Fibroblast of lung (primary cell): ENCODE results near the gene INO80E. TPM values are rescaled to one million over a fixed set of nuclear protein-coding genes. Genes with fewer than 3 reads are reported as not detected.

ENCODE experiments used
- DNase-seq, 2 donors: peaks; one replicate each; pipeline versions ENCODE4 v3.0.0 to v3.0.0-alpha.2; 2010; ENCODE audit warnings: low read depth in 2 of 2
- H2AFZ ChIP-seq: 2 replicates; pipeline ENCODE4 v1.5.1; 2012; ENCODE audit warnings: low read length, control low read depth, inconsistent platforms
- H3K27ac ChIP-seq: 2 replicates; pipeline ENCODE4 v1.5.1; 2011; ENCODE audit warnings: low read length, control low read depth; ENCODE audit not compliant: insufficient read depth
- H3K27me3 ChIP-seq: 2 replicates; pipeline ENCODE4 v1.5.1; 2011; ENCODE audit warnings: mild to moderate bottlenecking, low read length; ENCODE audit not compliant: control insufficient read depth, insufficient read depth
- H3K36me3 ChIP-seq: 2 replicates; pipeline ENCODE4 v1.5.1; 2011; ENCODE audit warnings: low read length; ENCODE audit not compliant: control insufficient read depth, insufficient read depth
- H3K4me1 ChIP-seq: 2 replicates; pipeline ENCODE4 v1.5.1; 2011; ENCODE audit warnings: low read length; ENCODE audit not compliant: control insufficient read depth, insufficient read depth; ENCODE audit errors: extremely low read depth
- H3K4me2 ChIP-seq: 2 replicates; pipeline ENCODE4 v1.5.1; 2011; ENCODE audit warnings: low read length, control low read depth; ENCODE audit not compliant: insufficient read depth; ENCODE audit errors: extremely low read depth
- H3K4me3 ChIP-seq, 4 experiments: fragments of 200-600 bp in 1 of 4; sonication (generic) in 1 of 4; replicated peaks in 1 of 4; 2 replicates each; pipeline ENCODE4 v1.5.1; 2011 to 2016; ENCODE audit warnings: low read length in 4 of 4, low read depth in 3 of 4, mild to moderate bottlenecking in 3 of 4, control low read depth in 2 of 4, inconsistent platforms in 1 of 4, mixed read lengths in 1 of 4; ENCODE audit not compliant: insufficient read depth in 1 of 4; ENCODE audit errors: control extremely low read depth in 1 of 4
- H3K79me2 ChIP-seq: 2 replicates; pipeline ENCODE4 v1.5.1; 2012; ENCODE audit warnings: mild to moderate bottlenecking, low read length, inconsistent platforms; ENCODE audit not compliant: control insufficient read depth, insufficient read depth
- H3K9ac ChIP-seq: 2 replicates; pipeline ENCODE4 v1.5.1; 2011; ENCODE audit warnings: mild to moderate bottlenecking, low read length, control low read depth; ENCODE audit not compliant: insufficient read depth
- H3K9me3 ChIP-seq: 2 replicates; pipeline ENCODE4 v1.5.1; 2012; ENCODE audit warnings: low read depth, low read length; ENCODE audit not compliant: control insufficient read depth, insufficient read depth
- H4K20me1 ChIP-seq: 2 replicates; pipeline ENCODE4 v1.5.1; 2011; ENCODE audit warnings: low read length; ENCODE audit not compliant: control insufficient read depth, insufficient read depth; ENCODE audit errors: extremely low read depth
- CTCF ChIP-seq, 2 donors: IDR thresholded peaks in 1 of 2; conservative IDR thresholded peaks in 1 of 2; 1 replicate in 1 of 2; 2 replicates in 1 of 2; pipeline ENCODE4 v1.5.1; 2011 to 2012; ENCODE audit warnings: low read length in 2 of 2, control low read depth in 1 of 2, inconsistent platforms in 1 of 2, low read depth in 1 of 2, mild to moderate bottlenecking in 1 of 2
- EZH2 ChIP-seq: IDR thresholded peaks from 2 replicates; pipeline ENCODE4 v1.5.1; 2012; ENCODE audit warnings: low read length, control low read depth, mild to moderate bottlenecking; ENCODE audit errors: missing control alignments
- polyA plus RNA-seq, 2 donors: library from polyadenylated mRNA; depleted of rRNA in 1 of 2; stranded (reverse) in 1 of 2; unstranded in 1 of 2; fragments of >200 nt; gene quantifications; 2 replicates each; pipeline ENCODE4 v1.2.1, GENCODE V29; 2011 to 2012; ENCODE audit warnings: missing spikeins in 1 of 2
- total RNA-seq: library from RNA; depleted of rRNA; stranded (reverse); fragments of >200 nt; gene quantifications from 2 replicates; pipeline ENCODE4 v1.2.1, GENCODE V29; 2014

INO80E gene
- total and polyA plus RNA-seq, 2 donors (not counting 1 experiment from before 2014, with no cell fraction given), result 16.3 to 21.9 TPM

DNA sequence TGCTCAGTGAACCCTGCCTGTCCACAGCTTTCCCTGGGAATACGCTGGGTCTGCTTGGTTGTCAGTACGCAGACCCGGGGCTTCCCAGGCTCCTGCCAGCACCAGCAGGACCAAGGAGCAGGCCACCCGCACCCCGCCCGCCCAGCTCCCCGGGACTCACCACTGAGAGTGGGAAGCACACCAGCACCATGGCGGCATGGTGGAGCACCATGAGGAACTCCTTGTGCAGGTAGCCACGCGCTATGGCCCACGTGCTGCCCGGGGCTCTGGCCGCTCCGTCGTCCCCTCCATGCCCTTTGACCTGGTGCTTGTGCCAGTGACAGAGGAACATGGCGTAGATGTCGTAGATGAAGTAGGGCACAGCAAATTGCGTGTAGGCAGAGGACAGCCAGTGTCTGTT is 30.4 kb downstream of the INO80E start:
- no peak for TF ChIP-seq CTCF (conservative IDR thresholded peaks at IDR 0.05 in 1 of 2, IDR thresholded peaks at IDR 0.05 in 1 of 2; ENCODE audit: low read depth in 1 of 2, low read length in 2 of 2)
- TF ChIP-seq EZH2, result no peak
- Histone ChIP-seq H3K27me3 (peaks cover 36% of the 10 kb centered on the region), H2AFZ (no peak overlapping the region), H3K4me1 (no peaks in the 10 kb centered on the region), H3K9me3 (no peaks in the 10 kb centered on the region), H3K9ac (no peak overlapping the region), H3K27ac (no peak overlapping the region), H4K20me1 (no peaks in the 10 kb centered on the region), H3K4me2 (no peak overlapping the region), H3K36me3 (no peaks in the 10 kb centered on the region), H3K4me3 (no peak overlapping the region), H3K79me2 (no peaks in the 10 kb centered on the region)
- DNase-seq, result no peak

DNA sequence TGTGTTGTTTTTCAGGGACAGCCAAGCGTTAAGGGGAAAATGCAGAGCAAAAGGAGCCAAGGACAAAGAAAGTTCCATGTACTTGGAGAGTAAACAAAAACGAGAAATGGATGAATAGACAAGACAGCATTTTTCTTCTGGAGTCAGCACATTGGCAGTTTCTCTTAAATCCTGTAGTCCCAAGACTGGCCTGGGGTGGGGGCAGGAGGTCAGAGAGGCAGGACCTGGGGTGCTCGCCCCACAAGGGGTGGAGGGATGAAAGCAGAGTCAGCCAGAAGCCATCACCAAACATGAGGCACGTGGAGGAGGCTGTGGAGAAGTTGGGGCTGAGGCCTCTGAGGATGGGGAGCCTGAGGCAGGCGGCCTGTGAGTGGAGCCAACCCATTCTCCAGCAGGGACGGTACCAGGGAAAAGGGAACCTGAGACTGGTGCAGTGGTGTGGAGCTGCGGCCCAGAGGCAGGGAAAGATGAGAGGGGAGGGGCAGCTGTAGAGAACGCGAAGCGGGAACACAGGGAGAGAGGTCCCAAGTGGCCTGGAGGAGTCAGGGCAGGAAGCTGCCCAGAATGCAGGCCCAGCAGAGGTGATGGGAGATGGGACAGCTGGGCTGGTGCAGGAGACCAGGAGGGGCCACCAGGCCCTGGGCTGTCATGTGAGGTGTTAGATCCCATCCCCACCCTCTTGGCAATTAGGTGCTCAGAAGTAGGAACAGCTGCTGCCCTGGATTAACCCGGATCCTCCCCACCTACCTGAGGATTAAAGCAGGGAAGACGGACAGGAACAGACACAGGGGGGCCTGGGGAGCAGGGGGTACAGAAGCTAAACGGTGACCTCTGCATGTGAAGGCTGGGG is 31.8 kb downstream of the INO80E start:
- no peak overlapping the region for H2AFZ ChIP-seq
- no peak overlapping the region for H3K4me2 ChIP-seq
- peaks cover 2% of the 10 kb centered on the region for H3K4me1 ChIP-seq
- peaks cover 41% of the 10 kb centered on the region for H3K27me3 ChIP-seq
- no peaks in the 10 kb centered on the region for H3K9me3 ChIP-seq
- H3K79me2 ChIP-seq, result no peaks in the 10 kb centered on the region
- H3K4me3 ChIP-seq, result no peak overlapping the region
- H4K20me1 ChIP-seq, result no peaks in the 10 kb centered on the region
- H3K27ac ChIP-seq, result no peak overlapping the region
- H3K36me3 ChIP-seq, result no peaks in the 10 kb centered on the region
- no peak for DNase-seq
- H3K9ac ChIP-seq, result no peak overlapping the region
- TF ChIP-seq EZH2 (no peak), CTCF (conservative IDR thresholded peaks at IDR 0.05 in 1 of 2, IDR thresholded peaks at IDR 0.05 in 1 of 2; ENCODE audit: low read depth in 1 of 2, low read length in 2 of 2) (no peak)

- H3K4me3 ChIP-seq, result no peak overlapping the region
- no peaks in the 10 kb centered on the region for H3K9me3 ChIP-seq
- H4K20me1 ChIP-seq, result no peaks in the 10 kb centered on the region
- H3K27me3 ChIP-seq, result peaks cover 41% of the 10 kb centered on the region
- no peak overlapping the region for H3K4me2 ChIP-seq
- no peaks in the 10 kb centered on the region for H3K79me2 ChIP-seq
- no peaks in the 10 kb centered on the region for H3K36me3 ChIP-seq
- H3K4me1 ChIP-seq, result peaks cover 2% of the 10 kb centered on the region
- no peak for DNase-seq
- H3K9ac ChIP-seq, result no peak overlapping the region
- no peak overlapping the region for H3K27ac ChIP-seq
- H2AFZ ChIP-seq, result no peak overlapping the region
- TF ChIP-seq EZH2 (no peak), CTCF (conservative IDR thresholded peaks at IDR 0.05 in 1 of 2, IDR thresholded peaks at IDR 0.05 in 1 of 2; ENCODE audit: low read depth in 1 of 2, low read length in 2 of 2) (no peak)
These were observed 32.5 kb downstream of the INO80E start for GRCh38 chr16:30028438-30029076.
